GM18520 (cell line): ENCODE data around the gene PRKAR2A.

Experiments
- ATAC-seq: cut with Tn5 transposase; IDR thresholded peaks from one replicate; pipeline ENCODE4 v1.9.1; 2021; ENCODE audit not compliant: unreplicated experiment

Gene PRKAR2A

GRCh38 chr3:48847504-48848423, at the start of gene PRKAR2A:
PRKAR2A (minus strand) TSS chr3:48847874; CDS start chr3:48847596, 278 bp downstream.
- ATAC-seq, result peak; percentile 90

GRCh38 chr3:48896936-48897335, 49.3 kb upstream of the PRKAR2A start:
- no peak for ATAC-seq

GRCh38 chr3:48894516-48894915, 46.8 kb upstream of the PRKAR2A start:
- no peak for ATAC-seq

- no peak for ATAC-seq
These were observed 43.9 kb upstream of the PRKAR2A start for GRCh38 chr3:48891606-48892005.

- no peak for ATAC-seq
These were observed 38.1 kb upstream of the PRKAR2A start for GRCh38 chr3:48885753-48886152.

GRCh38 chr3:48881652-48882114, 34.0 kb upstream of the PRKAR2A start:
- no peak for ATAC-seq

GRCh38 chr3:48881006-48881405, 33.3 kb upstream of the PRKAR2A start:
- no peak for ATAC-seq

GRCh38 chr3:48879994-48880377, 32.3 kb upstream of the PRKAR2A start:
- ATAC-seq, result no peak

GRCh38 chr3:48879307-48879993, 31.8 kb upstream of the PRKAR2A start:
- no peak for ATAC-seq

- ATAC-seq, result no peak
These were observed 30.0 kb upstream of the PRKAR2A start for GRCh38 chr3:48877671-48878070.

- ATAC-seq, result no peak
These were observed 15.4 kb upstream of the PRKAR2A start for GRCh38 chr3:48863122-48863521.

GRCh38 chr3:48859206-48859605, 11.5 kb upstream of the PRKAR2A start:
- no peak for ATAC-seq

- ATAC-seq, result no peak
These were observed 11.0 kb upstream of the PRKAR2A start for GRCh38 chr3:48858709-48859108.

- no peak for ATAC-seq
These were observed 10.0 kb upstream of the PRKAR2A start for GRCh38 chr3:48857641-48858040.

- ATAC-seq, result no peak
These were observed 8.8 kb upstream of the PRKAR2A start for GRCh38 chr3:48856469-48856868.

- ATAC-seq, result no peak
These were observed 8.2 kb upstream of the PRKAR2A start for GRCh38 chr3:48855681-48856447.

- ATAC-seq, result no peak
These were observed 4.5 kb upstream of the PRKAR2A start for GRCh38 chr3:48852151-48852550.

GRCh38 chr3:48851407-48851806, 3.7 kb upstream of the PRKAR2A start:
- ATAC-seq, result no peak

- ATAC-seq, result no peak
These were observed 1.3 kb upstream of the PRKAR2A start for GRCh38 chr3:48848816-48849515.

- peak; percentile 6 for ATAC-seq
These were observed 596 bp downstream of the PRKAR2A start for GRCh38 chr3:48847053-48847503.

GRCh38 chr3:48845170-48845569, 2.5 kb downstream of the PRKAR2A start:
- ATAC-seq, result no peak
